H1 (cell line): Measurements from ENCODE around the gene STARD13. TPM values are rescaled to one million over a fixed set of nuclear protein-coding genes. Genes with fewer than 3 reads are reported as not detected.

ENCODE experiments used
- CTCF ChIA-PET: fragments of 300-600 bp; sonication (Branson Sonifier 250); formaldehyde crosslinking; loops from one replicate; lab custom pipeline; 2021; ENCODE audit not compliant: partially characterized antibody; lab: Charles Lee
- POLR2A ChIA-PET: fragments of 300-600 bp; sonication (Branson Sonifier 250); formaldehyde crosslinking; loops from one replicate; lab custom pipeline; 2021; ENCODE audit warnings: inconsistent platforms; ENCODE audit not compliant: partially characterized antibody; lab: Charles Lee
- DNase-seq, 2 experiments: peaks; one replicate each; pipeline versions ENCODE4 v3.0.0 to v3.0.0-alpha.2; 2010 to 2022; ENCODE audit warnings: low spot score in 2 of 2, low read depth in 1 of 2, mixed read lengths in 1 of 2
- FAIRE-seq: peaks from 2 replicates; lab custom pipeline; 2011; peaks lifted over from hg19 to GRCh38; lab: Jason Lieb, UNC
- H2AFZ ChIP-seq: 2 replicates; pipeline ENCODE4 v1.8.1; 2012; ENCODE audit warnings: low read length, inconsistent platforms
- H2AK5ac ChIP-seq: 2 replicates; pipeline ENCODE4 v1.6.1; 2013; ENCODE audit warnings: low read depth, low read length
- H2BK120ac ChIP-seq: replicated peaks from 2 replicates; pipeline ENCODE3; 2013; ENCODE audit warnings: low read depth, low read length, inconsistent platforms
- H2BK12ac ChIP-seq: 2 replicates; pipeline ENCODE4 v1.6.1; 2013; ENCODE audit warnings: low read depth, low read length
- H2BK15ac ChIP-seq: 2 replicates; pipeline ENCODE4 v1.6.1; 2013; ENCODE audit warnings: low read length
- H2BK20ac ChIP-seq: 2 replicates; pipeline ENCODE4 v1.6.1; 2013; ENCODE audit warnings: low read length
- H2BK5ac ChIP-seq: 2 replicates; pipeline ENCODE4 v1.6.1; 2013; ENCODE audit warnings: low read depth, low read length
- H3K14ac ChIP-seq: 2 replicates; pipeline ENCODE4 v1.6.1; 2013; ENCODE audit warnings: inconsistent platforms; ENCODE audit not compliant: insufficient read length
- H3K18ac ChIP-seq: 2 replicates; pipeline ENCODE4 v1.6.1; 2013; ENCODE audit warnings: low read length; ENCODE audit errors: extremely low read depth
- H3K23ac ChIP-seq: 2 replicates; pipeline ENCODE4 v1.6.1; 2013; ENCODE audit warnings: inconsistent platforms; ENCODE audit not compliant: insufficient read length
- H3K23me2 ChIP-seq: 2 replicates; pipeline ENCODE4 v1.6.1; 2013; ENCODE audit warnings: low read depth, low read length
- H3K27ac ChIP-seq: 2 replicates; pipeline ENCODE4 v1.6.1; 2011; ENCODE audit warnings: low read depth, low read length, inconsistent platforms
- H3K27me3 ChIP-seq, 4 experiments: replicated peaks in 1 of 4; 1 replicate in 1 of 4; 2 replicates in 3 of 4; pipeline versions ENCODE4 v1.6.1 to v1.8.1; 2011 to 2013; ENCODE audit warnings: low read length in 3 of 4, mild to moderate bottlenecking in 3 of 4, inconsistent platforms in 2 of 4, mixed read lengths in 2 of 4, moderate library complexity in 1 of 4; ENCODE audit not compliant: control insufficient read depth in 3 of 4, insufficient read depth in 3 of 4; ENCODE audit errors: extremely low read depth in 1 of 4
- H3K36me3 ChIP-seq, 4 experiments: 2 replicates each; pipeline versions ENCODE4 v1.6.1 to v1.8.1; 2011 to 2013; ENCODE audit warnings: mild to moderate bottlenecking in 4 of 4, low read length in 3 of 4, moderate library complexity in 2 of 4, control low read depth in 1 of 4, inconsistent platforms in 1 of 4; ENCODE audit not compliant: insufficient read depth in 4 of 4, control insufficient read depth in 2 of 4
- H3K4ac ChIP-seq: replicated peaks from 2 replicates; pipeline ENCODE3; 2013; ENCODE audit warnings: low read length, low read depth, mixed read lengths, inconsistent platforms; ENCODE audit not compliant: insufficient read length
- H3K4me1 ChIP-seq, 4 experiments: replicated peaks in 1 of 4; 1 replicate in 1 of 4; 2 replicates in 3 of 4; pipeline versions ENCODE4 v1.6.1 to v1.8.1; 2011 to 2013; ENCODE audit warnings: low read length in 3 of 4, inconsistent platforms in 2 of 4, mixed read lengths in 1 of 4; ENCODE audit not compliant: insufficient read depth in 4 of 4, control insufficient read depth in 3 of 4
- H3K4me2 ChIP-seq, 2 experiments: 2 replicates each; pipeline versions ENCODE4 v1.6.1 to v1.8.1; 2011 to 2013; ENCODE audit warnings: low read depth in 2 of 2, low read length in 2 of 2, control low read depth in 1 of 2, inconsistent platforms in 1 of 2, mild to moderate bottlenecking in 1 of 2; ENCODE audit not compliant: insufficient read depth in 1 of 2
- H3K4me3 ChIP-seq, 4 experiments: fragments of 200-600, 300-600 bp in 1 of 4; sonication (generic), shearing (Covaris generic), sonication (Bioruptor Twin) in 1 of 4; 2 replicates each; pipeline versions ENCODE4 v1.5.1 to v1.8.1; 2011 to 2016; ENCODE audit warnings: low read length in 4 of 4, low read depth in 3 of 4, control low read depth in 2 of 4, inconsistent platforms in 2 of 4, mild to moderate bottlenecking in 2 of 4, mixed read lengths in 1 of 4, moderate library complexity in 1 of 4; ENCODE audit not compliant: insufficient read depth in 2 of 4; ENCODE audit errors: extremely low read depth in 1 of 4
- H3K56ac ChIP-seq: replicated peaks from 2 replicates; pipeline ENCODE3; 2013; ENCODE audit warnings: low read depth, mild to moderate bottlenecking, mixed read lengths, low read length, inconsistent platforms; ENCODE audit not compliant: insufficient read length
- H3K79me1 ChIP-seq: 2 replicates; pipeline ENCODE4 v1.6.1; 2013; ENCODE audit warnings: low read depth, low read length, control low read depth
- H3K79me2 ChIP-seq, 2 experiments: 2 replicates each; pipeline versions ENCODE4 v1.6.1 to v1.8.1; 2012 to 2013; ENCODE audit warnings: low read length in 2 of 2, mild to moderate bottlenecking in 2 of 2, inconsistent platforms in 1 of 2; ENCODE audit not compliant: insufficient read depth in 2 of 2, control insufficient read depth in 1 of 2
- H3K9ac ChIP-seq, 4 experiments: replicated peaks in 1 of 4; 1 replicate in 1 of 4; 2 replicates in 3 of 4; pipeline versions ENCODE4 v1.6.1 to v1.8.1; 2011 to 2013; ENCODE audit warnings: low read depth in 3 of 4, low read length in 3 of 4, control low read depth in 2 of 4, mild to moderate bottlenecking in 2 of 4, moderate library complexity in 2 of 4, inconsistent platforms in 1 of 4; ENCODE audit errors: extremely low read depth in 1 of 4
- H3K9me3 ChIP-seq, 2 experiments: 2 replicates each; pipeline versions ENCODE4 v1.6.1 to v1.8.1; 2012 to 2013; ENCODE audit warnings: mild to moderate bottlenecking in 2 of 2, moderate library complexity in 2 of 2, control low read depth in 1 of 2, inconsistent platforms in 1 of 2, low read depth in 1 of 2, low read length in 1 of 2, mixed read lengths in 1 of 2; ENCODE audit not compliant: insufficient read depth in 2 of 2
- H4K20me1 ChIP-seq, 2 experiments: replicated peaks in 1 of 2; 2 replicates each; pipeline versions ENCODE3 to v1.8.1; 2011 to 2013; ENCODE audit warnings: inconsistent platforms in 2 of 2, low read length in 2 of 2, mild to moderate bottlenecking in 1 of 2; ENCODE audit not compliant: insufficient read depth in 2 of 2, control insufficient read depth in 1 of 2
- H4K5ac ChIP-seq: 2 replicates; pipeline ENCODE4 v1.6.1; 2013; ENCODE audit warnings: low read length, low read depth, mixed read lengths, inconsistent platforms; ENCODE audit not compliant: insufficient read length
- H4K8ac ChIP-seq: 2 replicates; pipeline ENCODE4 v1.8.0; 2013; ENCODE audit warnings: mild to moderate bottlenecking, moderate library complexity, low read length, inconsistent platforms; ENCODE audit not compliant: insufficient read depth; ENCODE audit errors: extremely low read depth
- H4K91ac ChIP-seq: replicated peaks from 2 replicates; pipeline ENCODE3; 2013; ENCODE audit warnings: low read length, mixed read lengths, inconsistent platforms; ENCODE audit not compliant: insufficient read length
- CBX5 ChIP-seq: fragments of 300-800, 300-1000 bp; sonication (generic); IDR thresholded peaks from 2 replicates; pipeline ENCODE4 v1.7.1; 2016; ENCODE audit warnings: antibody characterized with exemption, low read length, low read depth
- CEBPB ChIP-seq: IDR thresholded peaks from 2 replicates; pipeline ENCODE4 v1.6.1; 2012; ENCODE audit warnings: low read depth, low read length
- CTBP2 ChIP-seq: IDR thresholded peaks from 2 replicates; pipeline ENCODE4 v1.7.0; 2011; ENCODE audit warnings: borderline replicate concordance, mild to moderate bottlenecking, moderate library complexity, mixed read lengths, low read length; ENCODE audit not compliant: insufficient read depth, insufficient read length
- EP300 ChIP-seq, 2 experiments: IDR thresholded peaks; 1 replicate in 1 of 2; 2 replicates in 1 of 2; pipeline ENCODE4 v1.6.1; 2011 to 2012; ENCODE audit warnings: low read depth in 2 of 2, low read length in 2 of 2, mild to moderate bottlenecking in 2 of 2, borderline replicate concordance in 1 of 2, inconsistent platforms in 1 of 2, moderate library complexity in 1 of 2
- HDAC2 ChIP-seq, 2 experiments: fragments of 300-600 bp in 1 of 2; sonication (generic) in 1 of 2; IDR thresholded peaks; 2 replicates each; pipeline ENCODE4 v1.6.1; 2011 to 2012; ENCODE audit warnings: low read depth in 2 of 2, low read length in 2 of 2, mild to moderate bottlenecking in 2 of 2, moderate library complexity in 2 of 2, borderline replicate concordance in 1 of 2, inconsistent platforms in 1 of 2
- POLR2AphosphoS5 ChIP-seq: IDR thresholded peaks from 2 replicates; pipeline ENCODE4 v1.6.1; 2011; ENCODE audit warnings: low read depth, low read length
- SIN3A ChIP-seq, 2 experiments: IDR thresholded peaks in 1 of 2; conservative IDR thresholded peaks in 1 of 2; 2 replicates each; pipeline ENCODE4 v1.6.1; 2011 to 2012; ENCODE audit warnings: low read length in 2 of 2, improper control_type of control experiment in 1 of 2, low read depth in 1 of 2, mild to moderate bottlenecking in 1 of 2
- WGBS, 2 experiments: shearing (Covaris generic) in 1 of 2; methylation state at CpG; one replicate each; pipeline versions ENCODE4 v1.1.6 to v1.1.7; 2013 to 2015; ENCODE audit warnings: low lambda C conversion rate in 2 of 2, mixed read lengths in 2 of 2, inconsistent platforms in 1 of 2, low coverage in 1 of 2, missing lambda C conversion rate in 1 of 2; ENCODE audit not compliant: insufficient replicate concordance in 2 of 2, insufficient coverage in 1 of 2, insufficient read length in 1 of 2; ENCODE audit errors: extremely low coverage in 1 of 2, missing lambda C conversion rate in 1 of 2; 5-methylcytosine and 5-hydroxymethylcytosine counted together
- polyA plus RNA-seq, 7 experiments: library from polyadenylated mRNA; depleted of rRNA in 3 of 7; stranded (reverse) in 5 of 7; unstranded in 2 of 7; fragments of >200 nt in 5 of 7; fragments of 200-250 nt in 2 of 7; gene quantifications; 1 replicate in 5 of 7; 2 replicates in 1 of 7; 4 replicates in 1 of 7; pipeline versions ENCODE4 v1.2.1 to v1.2.3, GENCODE V29; 2011 to 2013; ENCODE audit warnings: missing spikeins in 2 of 7, mixed read lengths in 2 of 7
- total RNA-seq: library from RNA; stranded (reverse); fragmentation: NEBNext Ultra II Directional; extraction: Animal tissue kit (Norgen Biotek cat#: 25700); gene quantifications from 2 replicates; pipeline ENCODE4 v1.2.1, GENCODE V29; 2021
- TF ChIP-seq, protein P1 (sequence below): IDR thresholded peaks from 2 replicates; pipeline ENCODE4 v1.6.1; 2012; ENCODE audit warnings: inconsistent platforms
- TF ChIP-seq, protein P2 (sequence below): IDR thresholded peaks from 2 replicates; pipeline ENCODE4 v1.6.1; 2011; ENCODE audit warnings: low read depth, mild to moderate bottlenecking, low read length; ENCODE audit not compliant: insufficient read depth
- TF ChIP-seq, protein P3 (sequence below): IDR thresholded peaks from 2 replicates; pipeline ENCODE4 v1.6.1; 2012; ENCODE audit warnings: low read length, inconsistent platforms

The STARD13 gene
- total and polyA plus RNA-seq, 2 of the 8 experiments (the other 6 are each of a cell fraction or from before 2014, with no cell fraction given), result 0.82 to 2.9 TPM

DNA sequence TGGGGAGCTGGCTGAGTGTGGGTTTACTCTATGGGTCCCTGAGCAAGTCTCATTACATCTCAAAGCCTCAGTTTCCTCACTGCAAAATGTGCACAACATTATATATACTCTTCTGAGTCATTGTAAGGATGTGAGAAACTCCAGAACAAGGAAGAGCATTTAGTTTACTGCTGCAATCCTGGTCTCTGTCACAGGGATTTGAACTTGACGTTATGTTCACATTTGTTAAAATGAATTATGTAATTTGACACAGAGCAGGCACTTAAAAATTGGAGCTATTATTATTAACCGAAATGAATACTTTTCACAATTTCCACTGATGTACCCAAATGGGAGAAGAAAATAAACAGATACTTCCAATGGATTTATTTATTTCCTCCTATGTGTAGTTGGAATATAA is 101.0 kb downstream of the STARD13 start:
- no peak for FAIRE-seq
- TF ChIP-seq, protein P1, sequence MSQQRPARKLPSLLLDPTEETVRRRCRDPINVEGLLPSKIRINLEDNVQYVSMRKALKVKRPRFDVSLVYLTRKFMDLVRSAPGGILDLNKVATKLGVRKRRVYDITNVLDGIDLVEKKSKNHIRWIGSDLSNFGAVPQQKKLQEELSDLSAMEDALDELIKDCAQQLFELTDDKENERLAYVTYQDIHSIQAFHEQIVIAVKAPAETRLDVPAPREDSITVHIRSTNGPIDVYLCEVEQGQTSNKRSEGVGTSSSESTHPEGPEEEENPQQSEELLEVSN, result no peak
- TF ChIP-seq CTBP2 (no peak), SIN3A (conservative IDR thresholded peaks at IDR 0.05 in 1 of 2, IDR thresholded peaks at IDR 0.05 in 1 of 2; ENCODE audit: low read depth in 1 of 2, low read length in 2 of 2) (no peak), CBX5 (no peak), HDAC2 (IDR thresholded peaks at IDR 0.05; ENCODE audit: borderline replicate concordance in 1 of 2, low read depth in 2 of 2, low read length in 2 of 2) (no peak), CEBPB (no peak), POLR2AphosphoS5 (no peak), EP300 (IDR thresholded peaks at IDR 0.05; ENCODE audit: borderline replicate concordance in 1 of 2, low read depth in 2 of 2, low read length in 2 of 2) (no peak)
- TF ChIP-seq, protein P2, sequence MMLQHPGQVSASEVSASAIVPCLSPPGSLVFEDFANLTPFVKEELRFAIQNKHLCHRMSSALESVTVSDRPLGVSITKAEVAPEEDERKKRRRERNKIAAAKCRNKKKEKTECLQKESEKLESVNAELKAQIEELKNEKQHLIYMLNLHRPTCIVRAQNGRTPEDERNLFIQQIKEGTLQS, result no peak
- TF ChIP-seq, protein P3, sequence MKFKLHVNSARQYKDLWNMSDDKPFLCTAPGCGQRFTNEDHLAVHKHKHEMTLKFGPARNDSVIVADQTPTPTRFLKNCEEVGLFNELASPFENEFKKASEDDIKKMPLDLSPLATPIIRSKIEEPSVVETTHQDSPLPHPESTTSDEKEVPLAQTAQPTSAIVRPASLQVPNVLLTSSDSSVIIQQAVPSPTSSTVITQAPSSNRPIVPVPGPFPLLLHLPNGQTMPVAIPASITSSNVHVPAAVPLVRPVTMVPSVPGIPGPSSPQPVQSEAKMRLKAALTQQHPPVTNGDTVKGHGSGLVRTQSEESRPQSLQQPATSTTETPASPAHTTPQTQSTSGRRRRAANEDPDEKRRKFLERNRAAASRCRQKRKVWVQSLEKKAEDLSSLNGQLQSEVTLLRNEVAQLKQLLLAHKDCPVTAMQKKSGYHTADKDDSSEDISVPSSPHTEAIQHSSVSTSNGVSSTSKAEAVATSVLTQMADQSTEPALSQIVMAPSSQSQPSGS, result no peak

More for the DNA sequence above, 101.0 kb downstream of the STARD13 start:
- POLR2A ChIA-PET, result no interaction called here
- no peak overlapping the region for H3K4me2 ChIP-seq
- no peak overlapping the region for H3K23ac ChIP-seq
- H3K79me1 ChIP-seq, result no peaks in the 10 kb centered on the region
- H3K9ac ChIP-seq, result no peak overlapping the region
- no peak overlapping the region for H2AK5ac ChIP-seq
- H2BK5ac ChIP-seq, result no peak overlapping the region
- H3K4me1 ChIP-seq, result peaks cover 0 to 4% (median 2%) of the 10 kb centered on the region in 4 experiments; a peak in 4 of 7 replicates
- H3K79me2 ChIP-seq, result no peaks in the 10 kb centered on the region
- H3K23me2 ChIP-seq, result no peaks in the 10 kb centered on the region
- H3K4ac ChIP-seq, result no peak overlapping the region
- peaks cover 0 to 2% of the 10 kb centered on the region in 2 experiments for H4K20me1 ChIP-seq
- WGBS, 2 experiments, result 89% methylated on average over 2 of the region's 2 CpGs; no CpG with 5 or more reads in 1 of the 2 experiments
- no peak overlapping the region for H3K56ac ChIP-seq
- H2AFZ ChIP-seq, result no peak overlapping the region
- H3K36me3 ChIP-seq, result no peaks in the 10 kb centered on the region
- no peak overlapping the region for H3K27ac ChIP-seq
- H2BK12ac ChIP-seq, result no peak overlapping the region
- CTCF ChIA-PET, result interaction anchor here (1.1 kb wide), 1 partner anchor 28 kb away, joined by 4 read pairs; no protein-coding TSS in a partner anchor
- H3K4me3 ChIP-seq, result no peak overlapping the region
- no peak overlapping the region for H3K18ac ChIP-seq
- no peak overlapping the region for H2BK15ac ChIP-seq
- no peak overlapping the region for H2BK120ac ChIP-seq
- H4K8ac ChIP-seq, result no peak overlapping the region
- no peak for DNase-seq
- H4K5ac ChIP-seq, result no peak overlapping the region
- no peak overlapping the region for H3K14ac ChIP-seq
- peaks cover 3 to 29% (median 10%) of the 10 kb centered on the region in 4 experiments; a peak in 6 of 7 replicates for H3K27me3 ChIP-seq
- no peak overlapping the region for H4K91ac ChIP-seq
- H2BK20ac ChIP-seq, result no peak overlapping the region
- H3K9me3 ChIP-seq, result no peaks in the 10 kb centered on the region
